Effector memory CD4-positive, alpha-beta T cell (primary cell): ENCODE data around the gene CSPG5.
A peak's percentile ranks its signal among the peaks of the same experiment; 100 is the strongest.

ENCODE experiments used
- DNase-seq, 3 donors: peaks; one replicate each; pipeline ENCODE4 v3.0.0-alpha.2; 2020
- H3K27ac ChIP-seq: 2 replicates; pipeline ENCODE4 v1.7.0; 2013; ENCODE audit warnings: mild to moderate bottlenecking, low read length, moderate library complexity; ENCODE audit not compliant: insufficient read depth, poor library complexity, severe bottlenecking
- H3K27me3 ChIP-seq: replicated peaks from 2 replicates; pipeline ENCODE4 v1.7.0; 2013; ENCODE audit warnings: mild to moderate bottlenecking, low read length; ENCODE audit not compliant: insufficient read depth, control insufficient read depth, poor library complexity, severe bottlenecking
- H3K36me3 ChIP-seq: 2 replicates; pipeline ENCODE4 v1.7.0; 2013; ENCODE audit warnings: mild to moderate bottlenecking, low read length, moderate library complexity; ENCODE audit not compliant: control insufficient read depth, insufficient read depth
- H3K4me1 ChIP-seq: 2 replicates; pipeline ENCODE4 v1.7.0; 2013; ENCODE audit warnings: low read length, mild to moderate bottlenecking; ENCODE audit not compliant: control insufficient read depth, insufficient read depth, poor library complexity, severe bottlenecking
- H3K4me3 ChIP-seq: 2 replicates; pipeline ENCODE4 v1.7.0; 2013; ENCODE audit warnings: low read length, low read depth, mild to moderate bottlenecking; ENCODE audit not compliant: insufficient read depth, poor library complexity, severe bottlenecking
- H3K9me3 ChIP-seq: 2 replicates; pipeline ENCODE4 v1.7.0; 2013; ENCODE audit warnings: mild to moderate bottlenecking, low read length, moderate library complexity; ENCODE audit not compliant: control insufficient read depth

The CSPG5 gene

DNA sequence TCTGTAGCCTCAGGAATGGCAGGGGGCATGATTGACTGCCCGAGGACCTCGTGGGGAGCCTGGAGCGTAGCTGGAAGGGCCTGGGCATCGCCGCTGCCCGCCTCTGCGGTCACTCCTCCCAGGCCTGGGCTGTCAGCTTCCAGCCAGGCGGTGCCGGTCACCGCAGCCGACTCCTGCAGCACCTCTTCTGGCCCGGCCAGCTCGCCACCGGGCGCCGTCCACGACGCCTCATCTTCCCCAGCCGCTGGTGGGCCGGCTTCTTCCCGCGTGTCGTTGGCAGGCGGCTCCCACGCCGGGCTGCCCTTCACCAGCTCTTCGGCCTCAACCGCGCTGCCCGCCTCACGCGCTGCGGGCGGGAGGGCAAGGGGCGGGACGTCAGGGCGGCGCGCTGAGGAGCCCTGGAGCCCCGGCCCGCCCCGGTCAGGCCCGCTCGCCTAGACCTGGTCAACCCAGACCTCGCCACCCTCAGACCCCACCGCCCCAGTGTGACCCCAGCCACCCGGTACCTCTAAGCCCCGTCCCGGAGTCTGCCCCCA, 1.0 kb downstream of the CSPG5 start:
- H3K4me1 ChIP-seq = peaks cover 6% of the 10 kb centered on the region
- H3K27ac ChIP-seq = no peak overlapping the region
- peak overlapping the region; percentile 63 for H3K4me3 ChIP-seq
- peak in 1 of 3 donors; percentile 6 for DNase-seq
- no peaks in the 10 kb centered on the region for H3K36me3 ChIP-seq
- H3K27me3 ChIP-seq = no peaks in the 10 kb centered on the region
- H3K9me3 ChIP-seq = no peaks in the 10 kb centered on the region

DNA sequence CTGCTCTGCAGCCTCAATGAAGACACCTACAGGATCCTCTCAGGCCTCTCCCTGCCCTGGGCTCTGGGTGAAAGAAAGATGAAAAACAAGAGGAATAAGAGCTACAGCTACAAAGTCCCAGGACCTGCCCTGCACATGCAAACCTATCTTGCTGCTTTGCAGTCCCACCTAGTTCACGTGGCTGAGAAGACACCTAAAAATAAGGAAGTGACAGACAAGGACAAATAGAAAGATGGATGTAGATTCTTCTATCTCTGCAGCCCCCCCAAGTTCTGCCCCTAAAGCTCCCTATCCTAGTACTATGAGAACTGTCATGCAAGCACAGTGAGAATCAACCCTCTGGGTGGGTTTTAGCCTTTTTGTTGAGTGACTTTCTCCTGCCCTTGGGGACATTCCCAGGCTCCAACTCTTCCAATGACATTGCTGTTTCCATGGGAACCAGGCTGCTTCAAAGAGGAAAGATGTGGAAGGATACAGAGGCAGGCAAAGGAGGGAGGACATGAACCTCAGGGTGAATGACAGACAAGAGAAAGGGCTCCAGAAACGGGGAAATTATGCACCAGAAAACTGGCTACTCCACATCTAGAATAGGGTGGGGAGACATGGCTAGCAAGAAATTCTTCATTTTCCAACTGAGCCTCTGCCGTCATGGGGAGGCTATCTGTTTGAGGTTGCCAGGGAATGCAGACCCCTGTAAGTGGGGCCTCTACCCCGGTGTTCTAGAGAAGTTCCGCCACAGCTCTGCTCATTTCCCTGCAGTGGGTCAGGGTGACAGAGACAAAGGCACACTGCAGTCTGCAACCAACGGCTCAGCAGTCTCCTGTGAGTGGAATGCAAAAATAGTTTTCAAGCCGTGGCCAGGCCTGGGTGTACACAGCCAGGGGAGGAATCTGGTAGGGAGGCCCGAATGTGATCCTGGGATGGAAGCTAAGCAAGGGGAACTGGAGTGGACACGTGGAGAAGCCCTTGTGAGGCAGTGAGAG, 5.2 kb downstream of the CSPG5 start:
- DNase-seq = no peak
- Histone ChIP-seq H3K27ac (no peak overlapping the region), H3K4me3 (no peak overlapping the region), H3K4me1 (peaks cover 6% of the 10 kb centered on the region), H3K9me3 (no peaks in the 10 kb centered on the region), H3K36me3 (no peaks in the 10 kb centered on the region), H3K27me3 (no peaks in the 10 kb centered on the region)

GRCh38 chr3:47571391-47572175, 7.1 kb downstream of the CSPG5 start:
- DNase-seq = no peak
- H3K4me1 ChIP-seq = no peaks in the 10 kb centered on the region

GRCh38 chr3:47568901-47569300, 9.8 kb downstream of the CSPG5 start:
- no peaks in the 10 kb centered on the region for H3K4me1 ChIP-seq
- H3K9me3 ChIP-seq = no peaks in the 10 kb centered on the region
- H3K4me3 ChIP-seq = no peak overlapping the region
- no peak for DNase-seq
- H3K36me3 ChIP-seq = no peaks in the 10 kb centered on the region
- H3K27ac ChIP-seq = no peak overlapping the region
- no peaks in the 10 kb centered on the region for H3K27me3 ChIP-seq

More at GRCh38 chr3:47571391-47572175, 7.1 kb downstream of the CSPG5 start:
- H3K27ac ChIP-seq = no peak overlapping the region
- H3K36me3 ChIP-seq = no peaks in the 10 kb centered on the region
- H3K9me3 ChIP-seq = no peaks in the 10 kb centered on the region
- no peak overlapping the region for H3K4me3 ChIP-seq
- H3K27me3 ChIP-seq = no peaks in the 10 kb centered on the region

DNA sequence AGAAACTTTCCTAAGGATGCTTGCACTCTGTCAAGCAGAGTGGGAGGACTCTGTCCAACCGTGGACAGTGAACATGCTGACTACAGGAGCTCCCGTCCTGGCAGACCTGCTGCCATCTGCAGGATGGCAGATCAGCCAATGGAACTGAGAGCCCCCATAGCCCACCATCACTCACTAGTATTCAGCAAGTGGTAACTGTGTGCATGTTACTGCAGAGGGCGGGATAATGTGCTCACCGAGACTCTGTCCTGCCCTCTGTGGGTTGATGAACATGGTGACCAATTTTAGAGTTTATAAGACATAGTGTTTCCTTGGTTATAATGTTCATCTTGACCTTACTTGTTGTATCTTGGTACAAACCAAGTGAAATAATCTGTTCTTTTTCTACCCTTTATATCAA, 11.5 kb downstream of the CSPG5 start:
- H3K27me3 ChIP-seq = no peaks in the 10 kb centered on the region

DNA sequence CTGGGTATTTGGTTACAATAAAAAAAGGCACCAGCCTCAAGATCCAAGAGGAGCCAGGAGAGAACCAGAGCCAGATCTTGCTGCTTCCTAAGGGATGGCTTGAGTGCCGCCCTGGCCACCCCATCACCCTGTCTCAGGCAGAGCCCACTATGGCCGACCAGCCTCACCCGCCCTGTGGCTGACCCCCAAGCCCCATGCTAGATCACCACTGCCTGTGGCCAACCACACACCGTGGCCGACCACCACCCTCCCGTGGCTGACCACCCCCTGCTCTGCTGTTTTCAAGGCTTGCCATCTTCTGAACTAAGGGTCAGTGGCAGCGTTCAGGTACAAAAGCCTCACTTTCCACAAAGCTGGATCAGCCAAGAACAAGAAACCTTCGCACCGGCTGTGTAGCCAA, 12.0 kb downstream of the CSPG5 start:
- H3K36me3 ChIP-seq = no peaks in the 10 kb centered on the region
- no peak for DNase-seq
- H3K4me3 ChIP-seq = no peak overlapping the region

More for the DNA sequence above, 11.5 kb downstream of the CSPG5 start:
- DNase-seq = no peak
- Histone ChIP-seq H3K4me3 (no peak overlapping the region), H3K36me3 (no peaks in the 10 kb centered on the region), H3K9me3 (no peaks in the 10 kb centered on the region), H3K4me1 (no peaks in the 10 kb centered on the region), H3K27ac (no peak overlapping the region)

GRCh38 chr3:47565734-47566550, 12.7 kb downstream of the CSPG5 start:
- Histone ChIP-seq H3K27ac (no peak overlapping the region), H3K4me1 (no peaks in the 10 kb centered on the region), H3K27me3 (no peaks in the 10 kb centered on the region), H3K36me3 (no peaks in the 10 kb centered on the region), H3K4me3 (no peak overlapping the region), H3K9me3 (no peaks in the 10 kb centered on the region)
- no peak for DNase-seq

More for the DNA sequence above, 12.0 kb downstream of the CSPG5 start:
- Histone ChIP-seq H3K27ac (no peak overlapping the region), H3K4me1 (no peaks in the 10 kb centered on the region), H3K9me3 (no peaks in the 10 kb centered on the region), H3K27me3 (no peaks in the 10 kb centered on the region)

DNA sequence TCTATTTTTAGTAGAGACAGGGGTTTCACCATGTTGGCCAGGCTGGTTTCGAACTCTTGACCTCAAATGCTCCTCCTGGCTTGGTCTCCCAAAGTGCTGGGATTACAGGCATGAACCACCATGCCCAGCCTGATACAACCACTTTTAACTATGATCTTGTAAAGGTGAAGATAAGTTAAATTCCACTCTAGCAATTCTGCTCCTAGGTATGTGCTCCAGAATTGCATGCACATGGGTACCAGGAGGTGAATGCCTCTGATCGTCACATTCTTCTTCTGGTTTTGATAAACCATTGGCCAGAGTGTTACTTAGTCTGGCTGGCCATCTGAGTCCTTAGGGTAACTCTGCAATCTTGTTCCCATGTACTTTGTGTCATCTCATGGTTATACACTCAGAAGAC, 22.3 kb downstream of the CSPG5 start:
- H3K27ac ChIP-seq = no peak overlapping the region
- H3K36me3 ChIP-seq = no peaks in the 10 kb centered on the region
- H3K4me1 ChIP-seq = no peaks in the 10 kb centered on the region
- H3K9me3 ChIP-seq = no peaks in the 10 kb centered on the region
- H3K4me3 ChIP-seq = no peak overlapping the region
- no peaks in the 10 kb centered on the region for H3K27me3 ChIP-seq
- no peak for DNase-seq

DNA sequence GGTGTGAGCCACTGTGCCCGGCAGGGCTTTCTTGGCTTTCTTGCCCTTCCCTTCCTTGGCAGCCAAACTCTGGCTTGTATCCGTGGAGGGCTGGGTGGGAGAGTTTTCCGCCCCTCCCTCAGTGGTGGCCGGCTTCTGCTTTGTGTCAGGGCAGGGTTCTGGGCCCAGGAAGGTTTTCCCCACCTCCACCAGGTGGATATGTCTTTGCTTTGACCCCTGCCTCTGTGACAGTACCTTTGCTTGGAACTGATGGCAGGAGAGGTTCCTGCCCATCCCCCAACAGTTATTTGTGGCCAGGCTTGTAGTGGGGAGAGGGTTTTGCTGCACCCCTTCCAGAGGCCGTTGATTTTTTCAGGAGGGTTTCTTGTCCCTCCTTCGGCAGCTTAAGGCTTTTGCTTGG, 24.3 kb downstream of the CSPG5 start:
- no peak overlapping the region for H3K4me3 ChIP-seq
- no peaks in the 10 kb centered on the region for H3K4me1 ChIP-seq
- no peak for DNase-seq
- H3K27ac ChIP-seq = no peak overlapping the region
- no peaks in the 10 kb centered on the region for H3K36me3 ChIP-seq
- no peaks in the 10 kb centered on the region for H3K27me3 ChIP-seq
- no peaks in the 10 kb centered on the region for H3K9me3 ChIP-seq
